Osteocyte (in vitro differentiated cells): Measurements from ENCODE around the gene GSTO1. TPM values are rescaled to one million over a fixed set of nuclear protein-coding genes. Genes with fewer than 3 reads are reported as not detected.

Experiments used
- DNase-seq: peaks from one replicate; pipeline ENCODE4 v3.0.0; 2021; ENCODE audit warnings: mixed read lengths; ENCODE audit not compliant: unreplicated experiment; ENCODE audit errors: extremely low spot score
- H3K27ac Mint-ChIP-seq: one replicate; pipeline ENCODE4 v1.8.0; 2021; ENCODE audit warnings: mild to moderate bottlenecking, mixed read lengths; ENCODE audit not compliant: unreplicated experiment
- H3K27me3 Mint-ChIP-seq: one replicate; pipeline ENCODE4 v1.8.0; 2021; ENCODE audit warnings: mixed read lengths; ENCODE audit not compliant: unreplicated experiment
- H3K36me3 Mint-ChIP-seq: one replicate; pipeline ENCODE4 v1.8.0; 2021; ENCODE audit warnings: mixed read lengths; ENCODE audit not compliant: unreplicated experiment
- H3K4me1 Mint-ChIP-seq: one replicate; pipeline ENCODE4 v1.8.0; 2021; ENCODE audit warnings: mixed read lengths; ENCODE audit not compliant: unreplicated experiment
- H3K4me3 Mint-ChIP-seq: one replicate; pipeline ENCODE4 v1.8.0; 2021; ENCODE audit warnings: mild to moderate bottlenecking, moderate library complexity, mixed read lengths; ENCODE audit not compliant: unreplicated experiment
- H3K9me3 Mint-ChIP-seq: one replicate; pipeline ENCODE4 v1.8.0; 2021; ENCODE audit warnings: mixed read lengths; ENCODE audit not compliant: unreplicated experiment
- CTCF ChIP-seq: fragments of 200-600 bp; sonication (generic); IDR thresholded peaks from 2 replicates; pipeline ENCODE4 v1.5.0; 2021; ENCODE audit warnings: antibody characterized with exemption, mild to moderate bottlenecking, moderate library complexity
- total RNA-seq: library from RNA; stranded (reverse); gene quantifications from 2 replicates; pipeline ENCODE4 v1.2.1, GENCODE V29; 2021

GSTO1 gene
- total RNA-seq, 1 donor from 2014 or later: 77.4 TPM

DNA sequence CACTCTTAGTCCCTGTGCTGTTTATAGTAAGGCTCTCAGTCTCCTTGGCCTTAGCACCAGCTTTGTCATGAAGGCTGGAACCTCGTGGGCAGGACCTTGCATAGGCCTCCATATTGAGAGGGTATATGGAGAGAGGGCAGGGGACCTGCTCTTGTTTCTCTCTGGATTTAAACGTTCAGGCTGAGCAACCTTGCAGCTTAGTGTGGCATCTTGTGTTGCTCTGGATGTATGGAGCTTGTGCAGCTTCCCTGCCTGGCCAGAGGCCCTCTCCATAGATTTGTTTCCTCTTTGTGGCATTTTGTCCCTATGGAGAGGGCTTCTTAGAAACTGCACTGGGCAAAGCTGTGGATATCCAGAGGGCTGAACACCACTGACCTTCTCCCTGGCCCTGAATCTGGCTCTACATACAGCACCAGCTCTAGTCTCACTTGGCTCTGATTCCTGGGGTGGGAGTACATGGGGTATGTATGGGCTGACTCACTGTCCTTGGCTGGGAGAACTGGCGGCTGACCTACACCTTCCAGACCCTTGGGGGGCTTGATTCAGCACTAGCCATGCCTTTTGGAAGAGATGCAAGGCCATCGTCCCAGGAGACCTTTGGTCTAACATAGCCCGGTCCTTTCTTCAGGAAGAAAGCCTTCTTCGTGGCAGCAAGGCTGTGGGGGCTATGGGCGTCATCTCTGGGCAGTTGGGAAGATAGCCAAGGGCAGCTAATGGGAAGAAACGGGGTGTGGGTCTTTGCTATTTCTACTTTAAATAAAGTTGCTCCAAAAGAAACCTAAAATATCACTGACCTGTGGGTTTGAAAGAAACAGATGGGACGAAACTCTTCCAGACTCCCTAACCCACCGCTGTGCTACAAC, 53.1 kb downstream of the GSTO1 start:
- peaks cover 51% of the 10 kb centered on the region for H3K4me1 Mint-ChIP-seq
- H3K4me3 Mint-ChIP-seq: no peak overlapping the region
- no peaks in the 10 kb centered on the region for H3K9me3 Mint-ChIP-seq
- DNase-seq: no peak
- H3K27me3 Mint-ChIP-seq: no peaks in the 10 kb centered on the region
- H3K27ac Mint-ChIP-seq: peak overlapping the region; percentile 35
- H3K36me3 Mint-ChIP-seq: peaks cover 14% of the 10 kb centered on the region
- TF ChIP-seq CTCF: no peak

GRCh38 chr10:104308439-104308903, 53.8 kb downstream of the GSTO1 start:
- no peaks in the 10 kb centered on the region for H3K27me3 Mint-ChIP-seq
- H3K4me3 Mint-ChIP-seq: no peak overlapping the region
- TF ChIP-seq CTCF: no peak

DNA sequence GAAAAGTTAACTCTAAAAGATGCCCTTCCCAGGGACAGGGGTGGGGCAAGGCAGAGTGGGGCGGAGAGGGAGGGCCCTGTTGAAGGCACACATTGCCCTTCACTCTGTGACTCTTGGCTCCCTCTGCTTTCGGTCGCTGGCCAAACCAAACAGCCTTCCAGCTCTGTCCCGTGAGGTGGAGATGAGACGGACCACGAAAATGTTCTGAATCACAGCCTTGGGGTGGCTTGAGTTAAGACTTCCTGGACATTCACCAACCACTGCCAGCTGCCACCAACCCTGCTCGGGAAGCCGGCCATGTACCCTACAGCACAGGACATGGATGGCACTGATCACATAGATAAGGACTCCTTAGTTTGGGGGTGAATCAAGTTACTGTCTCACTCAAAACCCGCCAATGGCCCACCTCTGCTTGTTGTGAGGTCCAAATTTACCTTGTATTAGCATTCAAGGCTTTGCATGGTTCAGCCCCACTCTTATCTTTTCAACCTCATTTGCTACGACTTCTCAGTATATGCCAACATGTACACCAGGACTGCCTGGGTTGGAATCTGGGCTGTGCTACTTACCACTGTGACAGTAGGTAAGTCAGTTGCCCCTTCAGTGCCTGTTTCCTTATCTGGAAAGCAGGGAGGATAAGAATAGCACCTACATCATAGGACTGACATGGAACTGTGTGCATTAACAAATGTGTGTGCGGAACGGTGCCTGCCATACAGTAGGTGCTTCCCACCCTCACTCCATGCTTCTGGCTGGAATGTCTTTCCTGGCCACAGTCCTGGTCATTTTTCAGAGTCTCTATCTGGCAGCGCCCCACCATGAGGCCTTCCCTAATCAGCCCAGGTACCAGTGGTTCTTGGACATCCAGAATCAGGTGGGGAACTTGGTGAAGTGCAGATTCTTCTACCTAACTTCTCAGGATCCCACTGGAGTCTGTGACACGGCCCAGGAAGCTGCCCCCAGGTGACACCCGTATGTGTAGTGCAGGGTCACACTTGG, 55.6 kb downstream of the GSTO1 start:
- peaks cover 51% of the 10 kb centered on the region for H3K4me1 Mint-ChIP-seq
- no peak for DNase-seq
- H3K27me3 Mint-ChIP-seq: no peaks in the 10 kb centered on the region
- H3K36me3 Mint-ChIP-seq: peaks cover 20% of the 10 kb centered on the region
- H3K4me3 Mint-ChIP-seq: no peak overlapping the region
- H3K9me3 Mint-ChIP-seq: no peaks in the 10 kb centered on the region
- peak overlapping the region; percentile 80 for H3K27ac Mint-ChIP-seq
- no peak for TF ChIP-seq CTCF

More at GRCh38 chr10:104308439-104308903, 53.8 kb downstream of the GSTO1 start:
- H3K4me1 Mint-ChIP-seq: peaks cover 51% of the 10 kb centered on the region
- H3K36me3 Mint-ChIP-seq: peaks cover 20% of the 10 kb centered on the region
- no peak for DNase-seq
- peak overlapping the region; percentile 35 for H3K27ac Mint-ChIP-seq
- no peaks in the 10 kb centered on the region for H3K9me3 Mint-ChIP-seq

GRCh38 chr10:104311184-104311720, 56.6 kb downstream of the GSTO1 start:
- H3K9me3 Mint-ChIP-seq: no peaks in the 10 kb centered on the region
- H3K36me3 Mint-ChIP-seq: peaks cover 20% of the 10 kb centered on the region
- TF ChIP-seq CTCF: no peak
- H3K27me3 Mint-ChIP-seq: no peaks in the 10 kb centered on the region
- peak overlapping the region; percentile 80 for H3K27ac Mint-ChIP-seq
- H3K4me1 Mint-ChIP-seq: peaks cover 48% of the 10 kb centered on the region
- no peak for DNase-seq
- no peak overlapping the region for H3K4me3 Mint-ChIP-seq
